DMS53 (cell line): ENCODE results near the gene CRTAC1.
"Not testable (repeated sequence)": the region's sequence is repeated elsewhere in the genome, so short reads cannot be mapped to it uniquely, and the experiment has no call there.

Experiments used
- DNase-seq: peaks from one replicate; lab custom pipeline; 2025; lab: John Stamatoyannopoulos, UW

The CRTAC1 gene

GRCh38 chr10:97869091-97870042 is 161.1 kb downstream of the CRTAC1 start:
- peak; percentile 99 for DNase-seq

GRCh38 chr10:97868134-97868685 is 162.2 kb downstream of the CRTAC1 start:
- DNase-seq, result peak; percentile 48

GRCh38 chr10:97867220-97867800 is 163.1 kb downstream of the CRTAC1 start:
- no peak for DNase-seq

GRCh38 chr10:97866524-97867219 is 163.7 kb downstream of the CRTAC1 start:
- DNase-seq, result no peak

GRCh38 chr10:97865488-97865887 is 164.9 kb downstream of the CRTAC1 start:
- DNase-seq, result no peak

- DNase-seq, result no peak
Measured at GRCh38 chr10:97863808-97864207, 166.6 kb downstream of the CRTAC1 start.

- no peak for DNase-seq
Measured at GRCh38 chr10:97861924-97862323, 168.5 kb downstream of the CRTAC1 start.

GRCh38 chr10:97861097-97861750 is 169.2 kb downstream of the CRTAC1 start:
- DNase-seq, result peak; percentile 57

- no peak for DNase-seq
Measured at GRCh38 chr10:97858001-97858439, 172.4 kb downstream of the CRTAC1 start.

- no peak for DNase-seq
Measured at GRCh38 chr10:97854743-97855142, 175.7 kb downstream of the CRTAC1 start.

GRCh38 chr10:97852840-97853405 is 177.5 kb downstream of the CRTAC1 start:
- no peak for DNase-seq

GRCh38 chr10:97852277-97852676 is 178.1 kb downstream of the CRTAC1 start:
- no peak for DNase-seq

GRCh38 chr10:97851341-97852001 is 178.9 kb downstream of the CRTAC1 start:
- DNase-seq, result peak; percentile 43

GRCh38 chr10:97850446-97850845 is 180.0 kb downstream of the CRTAC1 start:
- DNase-seq, result peak; percentile 86

GRCh38 chr10:97849687-97850402 is 180.6 kb downstream of the CRTAC1 start, which contains the start of gene GOLGA7B:
Gene GOLGA7B, plus strand, starts transcription at chr10:97849843. Its CDS starts 461 bp downstream, at chr10:97850304.
- peak; percentile 94 for DNase-seq

- DNase-seq, result peak; percentile 100
Measured at GRCh38 chr10:97849103-97849686, 181.2 kb downstream of the CRTAC1 start.

- DNase-seq, result no peak
Measured at GRCh38 chr10:97844678-97845077, 185.7 kb downstream of the CRTAC1 start.

GRCh38 chr10:97843972-97844371 is 186.4 kb downstream of the CRTAC1 start:
- DNase-seq, result not testable (repeated sequence)

- DNase-seq, result peak; percentile 99
Measured at GRCh38 chr10:97843281-97843671, 187.1 kb downstream of the CRTAC1 start.
